Stimulated activated CD4-positive, alpha-beta T cell treated with anti-CD3 and anti-CD28 coated beads, Interleukin-2, amount 100 ng/mL, for 48 hours (primary cell): ENCODE data around the gene SRRD.
"Not testable (repeated sequence)": the region's sequence is repeated elsewhere in the genome, so short reads cannot be mapped to it uniquely, and the experiment has no call there.

Experiments
- DNase-seq, 2 donors: peaks; one replicate each; pipeline ENCODE4 v3.0.0-alpha.2; 2020

Gene SRRD

DNA sequence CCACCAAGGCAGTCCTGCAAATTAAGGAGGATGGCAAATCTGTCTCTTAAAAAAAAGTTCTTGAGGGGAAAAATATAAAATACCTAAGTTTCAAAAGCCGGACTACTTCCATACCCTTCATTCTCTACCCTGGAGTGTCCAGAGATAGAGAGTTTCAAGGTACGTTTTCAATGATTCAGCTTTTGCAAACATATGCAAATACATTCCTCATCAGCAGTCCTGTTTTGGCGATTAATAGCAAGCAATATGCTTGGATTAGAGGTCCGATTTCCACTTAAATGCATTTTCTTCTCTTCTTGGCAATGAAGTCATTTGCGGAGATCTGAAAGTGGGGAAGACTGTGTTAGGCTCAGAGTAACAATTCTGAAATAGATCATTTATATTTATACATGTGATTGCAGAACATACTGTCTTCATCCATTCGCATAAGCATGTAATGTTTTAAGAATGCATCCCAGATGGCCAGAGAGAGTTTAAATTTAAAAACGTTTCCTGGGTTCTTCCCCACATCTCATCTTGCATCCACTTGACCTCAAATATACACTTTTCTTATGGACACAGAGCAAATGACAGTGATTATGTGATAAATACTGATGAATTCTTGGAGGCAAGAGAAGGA is 42.4 kb downstream of the SRRD start:
- no peak for DNase-seq

DNA sequence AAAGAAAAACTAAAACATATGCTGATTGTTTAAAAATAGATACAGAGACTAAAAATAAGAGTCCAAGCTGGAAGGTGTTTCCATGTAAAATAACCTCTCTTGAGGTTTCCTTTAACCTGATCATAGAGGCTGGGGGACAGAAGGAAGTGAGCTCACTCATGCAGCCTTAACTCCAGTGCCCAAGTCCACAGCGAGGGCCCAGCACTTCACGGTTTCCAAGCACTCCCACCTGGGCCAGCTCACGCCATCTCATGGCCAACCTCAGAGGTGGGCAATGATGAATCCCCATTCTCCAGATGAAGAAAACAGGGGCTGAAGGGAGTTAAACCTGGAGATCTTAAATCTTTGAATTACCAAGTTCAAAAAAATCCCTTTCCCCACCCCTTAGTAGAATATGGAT is 43.5 kb downstream of the SRRD start:
- DNase-seq: no peak

DNA sequence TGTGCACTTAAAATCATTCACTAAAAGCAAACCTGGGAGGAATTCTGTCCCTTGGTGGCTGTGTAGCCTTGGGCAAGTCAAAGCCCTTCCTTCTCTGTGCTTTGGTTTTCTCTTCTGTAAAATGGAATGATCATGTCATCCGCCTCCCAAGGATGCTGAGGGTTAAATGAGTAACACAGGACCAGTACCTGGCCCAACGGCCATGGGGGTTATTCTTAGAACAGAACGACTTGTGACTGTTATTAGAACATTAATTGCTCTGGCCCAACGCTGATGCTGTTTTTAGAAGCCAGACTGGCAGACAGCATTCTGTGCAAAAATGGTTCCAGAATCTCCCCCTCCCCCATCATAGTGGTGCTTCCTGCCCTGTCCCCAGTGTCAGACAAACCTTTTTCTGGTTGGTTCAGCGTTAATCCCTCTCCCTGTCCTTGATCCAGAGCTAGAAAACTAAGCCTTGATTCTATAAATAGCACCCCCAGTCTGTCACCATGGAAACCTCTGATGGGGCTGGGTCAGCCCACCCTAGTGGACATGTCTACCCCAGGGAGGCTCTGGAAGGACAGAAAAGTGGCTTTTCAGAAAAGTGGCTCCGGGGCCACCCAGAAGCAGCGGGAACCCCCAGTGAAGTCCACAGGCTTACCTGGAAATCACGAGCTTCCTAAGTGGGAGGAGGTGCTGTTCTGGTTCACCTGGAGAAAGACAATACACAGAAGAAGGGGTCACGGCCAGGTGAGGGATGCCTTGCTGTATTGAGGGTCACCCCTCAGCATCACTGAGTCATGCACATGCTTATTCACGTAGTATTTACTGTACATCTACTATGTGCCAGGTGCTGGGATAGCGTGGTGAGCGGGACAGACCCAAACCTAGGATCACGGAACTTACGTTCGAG is 44.1 kb downstream of the SRRD start:
- DNase-seq: no peak

GRCh38 chr22:26528518-26528917 is 44.8 kb downstream of the SRRD start:
- not testable (repeated sequence) for DNase-seq

DNA sequence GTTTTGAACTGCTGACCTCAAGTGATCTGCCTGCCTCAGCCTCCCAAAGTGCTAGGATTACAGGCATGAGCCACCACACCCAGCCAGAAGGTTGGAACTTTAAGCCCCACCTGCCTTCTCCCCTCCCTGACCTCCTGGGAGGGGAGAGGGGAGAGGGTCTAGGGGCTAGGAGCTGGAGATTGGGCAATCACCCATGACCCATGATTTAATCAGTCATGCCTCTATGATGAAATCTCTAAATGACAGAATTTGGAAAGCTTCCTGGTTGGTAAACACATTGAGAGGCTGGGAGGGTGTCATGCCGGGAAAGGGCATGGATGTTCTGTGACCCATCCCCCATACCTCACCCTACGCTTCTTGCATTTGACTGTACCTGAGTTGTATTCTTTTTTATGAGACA is 45.7 kb downstream of the SRRD start:
- DNase-seq: no peak

- DNase-seq: no peak
Measured at GRCh38 chr22:26534171-26534855, 50.6 kb downstream of the SRRD start.

GRCh38 chr22:26534874-26535602 is 51.4 kb downstream of the SRRD start:
- no peak for DNase-seq

GRCh38 chr22:26535603-26535908 is 51.9 kb downstream of the SRRD start:
- no peak for DNase-seq

DNA sequence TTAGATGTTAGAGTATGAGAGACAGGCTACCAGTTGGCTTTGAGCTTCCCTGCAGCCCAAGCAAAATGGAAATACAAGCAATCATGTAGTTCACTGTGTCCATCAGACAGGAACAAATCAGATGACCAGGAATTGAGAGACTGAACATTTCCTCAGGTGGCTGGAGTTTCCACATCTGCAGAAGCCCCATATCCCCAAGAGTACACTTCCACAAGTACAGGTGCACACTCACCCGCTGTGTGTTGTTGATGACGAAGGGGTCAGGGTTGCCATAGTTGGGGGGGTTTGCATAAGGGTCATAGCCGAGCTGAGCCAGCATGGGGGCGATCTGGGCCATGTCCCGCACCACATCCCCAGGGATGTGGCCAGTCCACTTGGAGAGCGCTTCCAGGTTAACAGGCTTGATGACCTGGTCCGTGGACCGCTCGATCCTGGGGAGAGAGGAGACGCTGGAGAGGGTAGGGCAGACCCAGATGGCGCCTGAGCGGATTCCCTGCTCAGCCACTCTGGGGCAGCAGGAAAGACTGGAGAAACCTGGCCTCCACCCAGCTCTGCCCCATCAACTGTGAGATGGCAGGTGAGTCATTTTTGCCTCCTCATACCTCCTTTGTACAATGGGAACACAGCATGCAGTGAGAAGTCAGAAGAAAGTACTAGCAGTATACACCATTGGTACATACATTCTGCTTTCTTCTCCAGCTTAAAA is 52.5 kb downstream of the SRRD start:
- no peak for DNase-seq

- DNase-seq: no peak
Measured at GRCh38 chr22:26536762-26537134, 53.1 kb downstream of the SRRD start.

DNA sequence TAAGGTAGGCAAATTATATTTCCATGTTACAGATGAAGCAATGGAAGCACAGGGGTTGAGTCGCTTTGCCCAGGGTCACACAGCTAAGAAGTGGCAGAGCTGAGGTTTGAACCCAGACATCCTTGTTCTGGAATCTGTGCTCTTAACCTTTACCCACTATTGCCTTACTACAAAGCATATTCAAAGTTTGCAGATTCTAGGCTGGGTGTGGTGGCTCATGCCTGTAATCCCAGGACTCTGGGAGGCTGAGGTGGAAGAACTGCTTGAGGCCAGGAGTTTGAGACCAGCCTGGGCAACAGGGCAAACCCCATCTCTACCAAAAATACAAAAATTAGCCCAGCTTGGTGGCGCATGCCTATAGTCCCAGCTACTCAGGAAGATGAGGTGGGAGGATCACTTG is 56.4 kb downstream of the SRRD start:
- DNase-seq: no peak

DNA sequence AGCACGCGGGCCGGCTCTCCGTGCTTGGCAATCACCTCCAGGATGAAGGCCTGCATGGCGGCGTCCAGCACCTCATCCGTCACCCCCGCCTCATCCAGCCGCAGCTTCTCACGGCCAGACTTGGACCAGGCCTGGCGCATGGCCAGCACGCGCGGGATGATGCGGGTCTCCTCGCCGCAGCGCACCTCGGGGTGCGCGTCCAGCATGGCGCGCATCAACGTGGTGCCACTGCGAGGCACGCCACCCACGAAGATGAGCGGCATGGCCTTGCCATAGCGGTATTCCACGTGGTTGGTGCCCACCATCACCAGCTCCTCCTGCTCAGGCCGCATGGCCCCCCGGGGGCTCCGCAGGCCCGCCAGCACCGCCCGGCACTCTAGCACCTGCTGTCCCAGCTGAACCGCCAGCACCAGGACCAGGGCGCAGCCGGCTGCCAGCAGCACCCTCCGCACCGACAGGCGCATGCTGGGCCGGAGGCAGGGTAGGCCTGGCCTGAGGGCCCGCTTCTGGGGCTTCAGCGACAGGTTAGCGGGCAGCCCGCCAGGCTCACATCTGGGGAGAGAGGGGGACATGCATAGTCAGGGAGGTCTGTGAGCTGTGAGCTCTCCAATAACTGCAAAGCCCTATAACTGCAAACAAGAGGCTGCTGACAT is 57.6 kb downstream of the SRRD start:
- DNase-seq: no peak

DNA sequence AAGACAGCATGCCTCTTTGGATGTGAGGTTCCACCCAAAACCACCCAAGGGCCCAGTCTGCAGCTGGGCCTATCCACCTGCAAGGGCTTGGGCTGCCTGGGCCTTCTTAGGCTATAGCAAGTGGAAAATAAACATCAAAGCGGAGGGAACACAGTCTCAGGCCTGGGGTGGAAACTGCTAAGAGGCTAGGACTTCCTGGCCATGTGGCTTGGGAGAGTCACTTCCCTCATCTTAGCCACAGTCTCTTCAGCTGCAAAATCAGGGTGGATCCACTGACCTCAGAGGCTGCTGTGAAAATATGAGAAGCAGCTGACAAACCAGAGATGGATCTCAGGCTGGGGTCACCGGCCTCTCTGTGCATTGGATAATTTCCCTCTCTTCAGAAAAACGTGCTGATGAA is 59.2 kb downstream of the SRRD start:
- no peak for DNase-seq
